Activated T-helper 1 cell treated with anti-CD3 and anti-CD28 coated beads, Interleukin-12 subunit alpha, Interleukin-12 subunit beta, Interleukin-2, Interleukin-4 antibody, amounts not matched to agents 30 ng/mL and 10 ng/mL and 1 ng/mL, durations not matched to agents 14 hours and 24 hours and 36 hours (primary cell): Measurements from ENCODE around the gene KCNG4. TPM values are rescaled to one million over a fixed set of nuclear protein-coding genes. Genes with fewer than 3 reads are reported as not detected.

Experiments used
- DNase-seq: peaks from one replicate; pipeline ENCODE4 v3.0.0; 2021; ENCODE audit warnings: low spot score
- H3K27ac Mint-ChIP-seq: one replicate; pipeline ENCODE4 v1.8.0; 2021; ENCODE audit warnings: mild to moderate bottlenecking, mixed read lengths
- H3K27me3 Mint-ChIP-seq: one replicate; pipeline ENCODE4 v1.8.0; 2022; ENCODE audit warnings: mild to moderate bottlenecking, moderate library complexity, mixed read lengths; ENCODE audit not compliant: insufficient read depth
- H3K36me3 Mint-ChIP-seq: one replicate; pipeline ENCODE4 v1.8.0; 2021; ENCODE audit warnings: low read depth, mixed read lengths
- H3K4me1 Mint-ChIP-seq: one replicate; pipeline ENCODE4 v1.8.0; 2021; ENCODE audit warnings: low read depth, mixed read lengths
- H3K4me3 Mint-ChIP-seq: one replicate; pipeline ENCODE4 v1.8.0; 2021; ENCODE audit warnings: mild to moderate bottlenecking, moderate library complexity, mixed read lengths
- H3K9me3 Mint-ChIP-seq: one replicate; pipeline ENCODE4 v1.8.0; 2021; ENCODE audit warnings: mixed read lengths
- intact Hi-C: fragments of 100-400 bp; cut with micrococcal nuclease; formaldehyde crosslinking; loops from one replicate; pipeline ENCODE4 v1.15.1; 2024
- total RNA-seq: library from RNA; stranded (reverse); gene quantifications from 2 replicates; pipeline ENCODE4 v1.2.3, GENCODE V29; 2022

Gene KCNG4
- total RNA-seq, result not detected in 2 replicates

- H3K36me3 Mint-ChIP-seq, result no peaks in the 10 kb centered on the region
- peaks cover 10% of the 10 kb centered on the region for H3K27me3 Mint-ChIP-seq
- H3K27ac Mint-ChIP-seq, result no peak within 1 kb of the TSS
- intact Hi-C loops, result no loop called here
- H3K9me3 Mint-ChIP-seq, result no peaks in the 10 kb centered on the region
- H3K4me1 Mint-ChIP-seq, result no peaks in the 10 kb centered on the region
- no peak within 1 kb of the TSS for H3K4me3 Mint-ChIP-seq
- DNase-seq, result no peak
These were observed at the start of gene KCNG4 for GRCh38 chr16:84239909-84240308. Gene KCNG4, minus strand, starts transcription at chr16:84240012. Its CDS starts 2,527 bp downstream, at chr16:84237485.

- H3K4me1 Mint-ChIP-seq, result peaks cover 5% of the 10 kb centered on the region
- no peaks in the 10 kb centered on the region for H3K36me3 Mint-ChIP-seq
- peaks cover 27% of the 10 kb centered on the region for H3K27me3 Mint-ChIP-seq
- intact Hi-C loops, result no loop called here
- no peak for DNase-seq
- H3K9me3 Mint-ChIP-seq, result no peaks in the 10 kb centered on the region
- no peak overlapping the region for H3K4me3 Mint-ChIP-seq
- no peak overlapping the region for H3K27ac Mint-ChIP-seq
These were observed 49.1 kb upstream of the KCNG4 start for GRCh38 chr16:84288902-84289301.

- intact Hi-C loops, result no loop called here
- Mint-ChIP-seq H3K4me1 (peaks cover 2% of the 10 kb centered on the region), H3K4me3 (no peak overlapping the region), H3K9me3 (no peaks in the 10 kb centered on the region), H3K27ac (no peak overlapping the region), H3K36me3 (no peaks in the 10 kb centered on the region), H3K27me3 (peaks cover 10% of the 10 kb centered on the region)
- DNase-seq, result no peak
These were observed 46.9 kb upstream of the KCNG4 start for GRCh38 chr16:84286578-84287240.

- Mint-ChIP-seq H3K9me3 (no peaks in the 10 kb centered on the region), H3K27ac (no peak overlapping the region), H3K4me3 (no peak overlapping the region), H3K4me1 (no peaks in the 10 kb centered on the region), H3K36me3 (no peaks in the 10 kb centered on the region), H3K27me3 (peaks cover 7% of the 10 kb centered on the region)
- intact Hi-C loops, result no loop called here
- DNase-seq, result no peak
These were observed 44.4 kb upstream of the KCNG4 start for GRCh38 chr16:84284154-84284722.

- Mint-ChIP-seq H3K27me3 (peaks cover 5% of the 10 kb centered on the region), H3K9me3 (no peaks in the 10 kb centered on the region)
These were observed 43.7 kb upstream of the KCNG4 start for GRCh38 chr16:84283314-84284153.

GRCh38 chr16:84282533-84282932 lies 42.7 kb upstream of the KCNG4 start:
- no peak for DNase-seq
- Mint-ChIP-seq H3K4me3 (no peak overlapping the region), H3K36me3 (no peaks in the 10 kb centered on the region), H3K27me3 (no peaks in the 10 kb centered on the region), H3K4me1 (no peaks in the 10 kb centered on the region), H3K9me3 (no peaks in the 10 kb centered on the region), H3K27ac (no peak overlapping the region)
- intact Hi-C loops, result no loop called here

More at GRCh38 chr16:84283314-84284153, 43.7 kb upstream of the KCNG4 start:
- Mint-ChIP-seq H3K36me3 (no peaks in the 10 kb centered on the region), H3K4me1 (no peaks in the 10 kb centered on the region), H3K27ac (no peak overlapping the region), H3K4me3 (no peak overlapping the region)
- intact Hi-C loops, result no loop called here
- no peak for DNase-seq

- Mint-ChIP-seq H3K36me3 (no peaks in the 10 kb centered on the region), H3K27ac (no peak overlapping the region), H3K27me3 (no peaks in the 10 kb centered on the region), H3K4me1 (no peaks in the 10 kb centered on the region), H3K4me3 (no peak overlapping the region), H3K9me3 (no peaks in the 10 kb centered on the region)
- intact Hi-C loops, result no loop called here
- no peak for DNase-seq
These were observed 41.3 kb upstream of the KCNG4 start for GRCh38 chr16:84281074-84281473.

- Mint-ChIP-seq H3K4me1 (no peaks in the 10 kb centered on the region), H3K27ac (no peak overlapping the region), H3K9me3 (no peaks in the 10 kb centered on the region), H3K4me3 (no peak overlapping the region), H3K27me3 (no peaks in the 10 kb centered on the region), H3K36me3 (no peaks in the 10 kb centered on the region)
- intact Hi-C loops, result loop anchor here (10.0 kb wide), 2 partner anchors 455 to 675 kb away; no protein-coding TSS in a partner anchor
- DNase-seq, result no peak
These were observed 40.1 kb upstream of the KCNG4 start for GRCh38 chr16:84279881-84280280.

- no peak overlapping the region for H3K4me3 Mint-ChIP-seq
- no peaks in the 10 kb centered on the region for H3K36me3 Mint-ChIP-seq
- intact Hi-C loops, result loop anchor here (10.0 kb wide), 2 partner anchors 456 to 676 kb away; no protein-coding TSS in a partner anchor
- DNase-seq, result no peak
- H3K4me1 Mint-ChIP-seq, result no peaks in the 10 kb centered on the region
- no peaks in the 10 kb centered on the region for H3K27me3 Mint-ChIP-seq
- no peak overlapping the region for H3K27ac Mint-ChIP-seq
- H3K9me3 Mint-ChIP-seq, result no peaks in the 10 kb centered on the region
These were observed 39.2 kb upstream of the KCNG4 start for GRCh38 chr16:84278968-84279367.

GRCh38 chr16:84278333-84278732 lies 38.5 kb upstream of the KCNG4 start:
- Mint-ChIP-seq H3K27ac (no peak overlapping the region), H3K36me3 (no peaks in the 10 kb centered on the region), H3K4me3 (no peak overlapping the region), H3K9me3 (no peaks in the 10 kb centered on the region), H3K4me1 (no peaks in the 10 kb centered on the region), H3K27me3 (no peaks in the 10 kb centered on the region)
- intact Hi-C loops, result loop anchor here (10.0 kb wide), 2 partner anchors 456 to 676 kb away; no protein-coding TSS in a partner anchor
- no peak for DNase-seq

GRCh38 chr16:84277244-84277823 lies 37.5 kb upstream of the KCNG4 start:
- H3K36me3 Mint-ChIP-seq, result no peaks in the 10 kb centered on the region
- H3K27me3 Mint-ChIP-seq, result no peaks in the 10 kb centered on the region
- H3K4me1 Mint-ChIP-seq, result no peaks in the 10 kb centered on the region
- peak; percentile 53 for DNase-seq
- H3K9me3 Mint-ChIP-seq, result no peaks in the 10 kb centered on the region
- no peak overlapping the region for H3K27ac Mint-ChIP-seq
- intact Hi-C loops, result loop anchor here (1.0 to 10.0 kb wide), 5 partner anchors 207 to 677 kb away; no protein-coding TSS in a partner anchor
- H3K4me3 Mint-ChIP-seq, result no peak overlapping the region

GRCh38 chr16:84275585-84276151 lies 35.9 kb upstream of the KCNG4 start:
- Mint-ChIP-seq H3K27me3 (no peaks in the 10 kb centered on the region), H3K4me1 (no peaks in the 10 kb centered on the region), H3K36me3 (no peaks in the 10 kb centered on the region), H3K4me3 (no peak overlapping the region), H3K27ac (no peak overlapping the region), H3K9me3 (no peaks in the 10 kb centered on the region)
- no peak for DNase-seq
- intact Hi-C loops, result loop anchor here (2.0 to 10.0 kb wide), 3 partner anchors 347 to 679 kb away; no protein-coding TSS in a partner anchor
